Esophagus squamous epithelium (tissue), 4 donors: ENCODE measurements around the gene SYNDIG1L.

Source experiments
- POLR2A ChIP-seq, 4 donors: fragments of 450-650 bp; IDR thresholded peaks; one replicate each; pipeline ENCODE4 v1.6.1; 2017; ENCODE audit warnings: antibody characterized with exemption in 4 of 4, mild to moderate bottlenecking in 4 of 4, moderate library complexity in 3 of 4
- TF ChIP-seq, protein P1 (sequence below), 6 experiments: fragments of 450-650 bp in 4 of 6; fragments of 200-600 bp in 2 of 6; sonication (generic) in 2 of 6; IDR thresholded peaks; one replicate each; pipeline ENCODE4 v1.5.1; 2016 to 2019; ENCODE audit warnings: antibody characterized with exemption in 6 of 6, mild to moderate bottlenecking in 4 of 6, moderate library complexity in 4 of 6

DNA sequence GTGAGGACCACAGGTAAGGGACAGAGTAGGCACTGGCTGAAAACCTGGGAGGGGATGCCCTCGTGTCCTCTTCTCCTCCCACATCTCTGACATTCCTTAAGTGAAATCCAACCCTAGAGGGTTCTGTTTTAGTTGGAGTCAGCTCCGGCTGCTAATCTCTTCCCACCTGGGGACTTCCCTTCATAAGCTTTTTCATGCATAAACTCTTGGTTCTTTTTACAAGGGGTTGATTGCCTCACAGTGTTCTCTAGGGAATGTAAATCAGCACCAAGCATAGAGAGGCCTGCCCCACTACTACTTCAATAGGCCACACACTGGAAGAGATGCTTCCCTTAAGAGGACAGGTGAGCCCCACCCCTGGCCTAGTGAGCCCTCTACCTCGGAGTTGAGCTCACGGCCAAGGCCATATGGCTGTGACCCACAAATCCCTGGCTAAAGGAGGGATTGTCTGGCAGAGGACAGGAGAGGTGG lies 3.2 kb upstream of the SYNDIG1L start:
- no peak for TF ChIP-seq POLR2A (IDR thresholded peaks at IDR 0.05)
- TF ChIP-seq, protein P1, sequence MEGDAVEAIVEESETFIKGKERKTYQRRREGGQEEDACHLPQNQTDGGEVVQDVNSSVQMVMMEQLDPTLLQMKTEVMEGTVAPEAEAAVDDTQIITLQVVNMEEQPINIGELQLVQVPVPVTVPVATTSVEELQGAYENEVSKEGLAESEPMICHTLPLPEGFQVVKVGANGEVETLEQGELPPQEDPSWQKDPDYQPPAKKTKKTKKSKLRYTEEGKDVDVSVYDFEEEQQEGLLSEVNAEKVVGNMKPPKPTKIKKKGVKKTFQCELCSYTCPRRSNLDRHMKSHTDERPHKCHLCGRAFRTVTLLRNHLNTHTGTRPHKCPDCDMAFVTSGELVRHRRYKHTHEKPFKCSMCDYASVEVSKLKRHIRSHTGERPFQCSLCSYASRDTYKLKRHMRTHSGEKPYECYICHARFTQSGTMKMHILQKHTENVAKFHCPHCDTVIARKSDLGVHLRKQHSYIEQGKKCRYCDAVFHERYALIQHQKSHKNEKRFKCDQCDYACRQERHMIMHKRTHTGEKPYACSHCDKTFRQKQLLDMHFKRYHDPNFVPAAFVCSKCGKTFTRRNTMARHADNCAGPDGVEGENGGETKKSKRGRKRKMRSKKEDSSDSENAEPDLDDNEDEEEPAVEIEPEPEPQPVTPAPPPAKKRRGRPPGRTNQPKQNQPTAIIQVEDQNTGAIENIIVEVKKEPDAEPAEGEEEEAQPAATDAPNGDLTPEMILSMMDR (IDR thresholded peaks at IDR 0.05), result no peak
